Bronchial epithelial cell (primary cell): Measurements from ENCODE around the gene MLXIP. TPM values are rescaled to one million over a fixed set of nuclear protein-coding genes. Genes with fewer than 3 reads are reported as not detected.
A peak's percentile ranks its signal among the peaks of the same experiment; 100 is the strongest.

ENCODE experiments used
- DNase-seq: peaks from one replicate; pipeline ENCODE4 v3.0.0-alpha.2; 2010; ENCODE audit warnings: low read depth
- FAIRE-seq: peaks from 2 replicates; lab custom pipeline; 2011; peaks lifted over from hg19 to GRCh38; lab: Jason Lieb, UNC
- H3K27me3 ChIP-seq: 2 replicates; pipeline ENCODE4 v1.5.1; 2011; ENCODE audit warnings: low read length; ENCODE audit not compliant: control insufficient read depth, insufficient read depth
- H3K36me3 ChIP-seq: 2 replicates; pipeline ENCODE4 v1.5.1; 2011; ENCODE audit warnings: low read length; ENCODE audit not compliant: control insufficient read depth, insufficient read depth
- H3K4me3 ChIP-seq: 2 replicates; pipeline ENCODE4 v1.5.1; 2011; ENCODE audit warnings: mild to moderate bottlenecking, low read depth, low read length, control low read depth
- total RNA-seq: library from RNA; depleted of rRNA; stranded (reverse); fragments of >200 nt; gene quantifications from 2 replicates; pipeline ENCODE4 v1.2.1, GENCODE V29; 2014
- TF ChIP-seq, protein P1 (sequence below): IDR thresholded peaks from 2 replicates; pipeline ENCODE4 v1.5.1; 2011; ENCODE audit warnings: mild to moderate bottlenecking, moderate library complexity, low read length, control low read depth, inconsistent platforms; ENCODE audit not compliant: insufficient read depth, severe bottlenecking

MLXIP gene
- total RNA-seq, 1 donor from 2014 or later = 9.2 TPM

DNA sequence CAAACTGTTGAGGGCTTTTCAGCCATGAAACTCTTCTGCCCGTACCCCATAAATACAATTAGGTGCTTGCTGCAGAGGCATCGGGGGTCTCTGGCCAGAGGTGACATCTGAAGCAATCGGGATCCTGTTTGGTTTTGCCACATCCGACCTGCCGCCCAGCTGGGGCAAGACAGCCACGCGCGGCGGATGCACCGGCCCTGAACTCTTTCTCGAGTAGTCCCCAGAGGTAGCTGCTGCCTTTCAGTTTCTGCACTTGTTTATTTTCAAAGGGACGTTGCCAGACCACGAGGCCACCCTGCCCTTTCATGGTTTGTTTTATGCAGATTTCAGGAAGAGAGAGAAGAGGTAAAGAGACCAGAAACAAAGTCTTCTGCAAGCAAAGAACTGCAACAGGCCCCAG is 10.6 kb upstream of the MLXIP start:
- Histone ChIP-seq H3K36me3 (no peaks in the 10 kb centered on the region), H3K27me3 (no peaks in the 10 kb centered on the region), H3K4me3 (no peak overlapping the region)
- DNase-seq (no peak), FAIRE-seq (no peak)
- TF ChIP-seq, protein P1, sequence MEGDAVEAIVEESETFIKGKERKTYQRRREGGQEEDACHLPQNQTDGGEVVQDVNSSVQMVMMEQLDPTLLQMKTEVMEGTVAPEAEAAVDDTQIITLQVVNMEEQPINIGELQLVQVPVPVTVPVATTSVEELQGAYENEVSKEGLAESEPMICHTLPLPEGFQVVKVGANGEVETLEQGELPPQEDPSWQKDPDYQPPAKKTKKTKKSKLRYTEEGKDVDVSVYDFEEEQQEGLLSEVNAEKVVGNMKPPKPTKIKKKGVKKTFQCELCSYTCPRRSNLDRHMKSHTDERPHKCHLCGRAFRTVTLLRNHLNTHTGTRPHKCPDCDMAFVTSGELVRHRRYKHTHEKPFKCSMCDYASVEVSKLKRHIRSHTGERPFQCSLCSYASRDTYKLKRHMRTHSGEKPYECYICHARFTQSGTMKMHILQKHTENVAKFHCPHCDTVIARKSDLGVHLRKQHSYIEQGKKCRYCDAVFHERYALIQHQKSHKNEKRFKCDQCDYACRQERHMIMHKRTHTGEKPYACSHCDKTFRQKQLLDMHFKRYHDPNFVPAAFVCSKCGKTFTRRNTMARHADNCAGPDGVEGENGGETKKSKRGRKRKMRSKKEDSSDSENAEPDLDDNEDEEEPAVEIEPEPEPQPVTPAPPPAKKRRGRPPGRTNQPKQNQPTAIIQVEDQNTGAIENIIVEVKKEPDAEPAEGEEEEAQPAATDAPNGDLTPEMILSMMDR = no peak

DNA sequence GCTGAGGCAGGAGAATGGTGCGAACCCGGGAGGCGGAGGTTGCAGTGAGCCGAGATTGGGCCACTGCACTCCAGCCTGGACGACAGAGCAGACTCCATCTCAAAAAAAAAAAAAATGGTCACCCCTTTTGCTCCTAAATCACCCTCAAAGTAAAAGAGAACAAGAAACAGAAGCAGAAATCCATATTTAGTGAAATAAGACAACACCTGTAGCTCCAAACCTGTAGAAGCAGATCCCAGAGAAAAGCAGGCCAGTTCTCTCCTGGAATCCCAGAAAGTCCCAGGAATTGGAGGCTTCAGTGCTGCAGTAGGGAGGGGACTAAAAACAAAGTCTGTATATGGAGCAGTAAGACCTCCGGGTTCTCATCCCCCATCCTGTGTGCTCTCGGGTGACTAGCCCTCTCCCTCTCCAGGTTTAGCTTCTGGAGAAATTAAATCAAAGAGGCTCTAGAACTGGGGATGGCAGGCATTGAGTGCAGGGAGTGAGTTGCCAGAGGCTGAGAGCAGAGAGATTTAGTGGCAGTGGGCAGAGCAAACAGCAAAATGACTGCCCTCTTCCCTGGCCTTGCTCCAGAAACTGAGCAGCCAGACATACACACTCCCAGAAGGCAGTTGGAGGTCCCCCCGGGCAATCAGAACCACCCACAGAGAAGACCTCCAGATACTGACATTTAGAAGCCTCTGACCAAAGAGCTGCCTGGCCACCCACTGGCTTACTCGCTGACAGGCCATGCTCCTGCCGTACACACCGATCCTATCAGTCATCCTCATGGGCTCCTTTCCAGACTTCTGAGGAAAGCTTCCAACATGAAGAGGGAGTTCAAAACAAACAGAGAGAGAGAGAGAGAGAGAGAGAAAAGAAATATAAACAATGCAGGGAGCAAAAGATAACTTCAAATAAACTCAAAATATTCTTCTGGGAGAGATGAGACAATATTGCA is 6.3 kb upstream of the MLXIP start:
- FAIRE-seq (no peak), DNase-seq (peak; percentile 84)
- TF ChIP-seq, protein P1 = no peak
- no peak overlapping the region for H3K4me3 ChIP-seq
- H3K36me3 ChIP-seq = no peaks in the 10 kb centered on the region
- H3K27me3 ChIP-seq = no peaks in the 10 kb centered on the region

DNA sequence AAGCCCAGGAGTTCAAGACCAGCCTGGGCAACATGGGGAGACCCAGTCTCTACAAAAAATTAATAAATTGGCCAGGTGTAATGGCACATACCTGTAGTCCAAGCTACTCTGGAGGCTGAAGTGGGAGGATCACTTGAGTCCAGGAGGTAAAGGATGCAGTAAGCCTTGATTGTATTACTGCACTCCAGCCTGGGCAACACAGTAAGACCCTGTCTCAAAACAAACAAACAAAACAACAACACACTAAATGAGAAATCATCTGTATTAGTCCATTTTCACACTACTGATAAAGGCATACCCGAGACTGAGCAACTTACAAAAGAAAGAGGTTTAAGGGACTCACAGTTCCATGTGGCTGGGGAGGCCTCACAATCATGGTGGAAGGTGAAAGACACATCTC is 4.7 kb upstream of the MLXIP start:
- Histone ChIP-seq H3K36me3 (no peaks in the 10 kb centered on the region), H3K27me3 (no peaks in the 10 kb centered on the region), H3K4me3 (no peak overlapping the region)
- no peak for FAIRE-seq
- no peak for DNase-seq
- TF ChIP-seq, protein P1 = no peak

DNA sequence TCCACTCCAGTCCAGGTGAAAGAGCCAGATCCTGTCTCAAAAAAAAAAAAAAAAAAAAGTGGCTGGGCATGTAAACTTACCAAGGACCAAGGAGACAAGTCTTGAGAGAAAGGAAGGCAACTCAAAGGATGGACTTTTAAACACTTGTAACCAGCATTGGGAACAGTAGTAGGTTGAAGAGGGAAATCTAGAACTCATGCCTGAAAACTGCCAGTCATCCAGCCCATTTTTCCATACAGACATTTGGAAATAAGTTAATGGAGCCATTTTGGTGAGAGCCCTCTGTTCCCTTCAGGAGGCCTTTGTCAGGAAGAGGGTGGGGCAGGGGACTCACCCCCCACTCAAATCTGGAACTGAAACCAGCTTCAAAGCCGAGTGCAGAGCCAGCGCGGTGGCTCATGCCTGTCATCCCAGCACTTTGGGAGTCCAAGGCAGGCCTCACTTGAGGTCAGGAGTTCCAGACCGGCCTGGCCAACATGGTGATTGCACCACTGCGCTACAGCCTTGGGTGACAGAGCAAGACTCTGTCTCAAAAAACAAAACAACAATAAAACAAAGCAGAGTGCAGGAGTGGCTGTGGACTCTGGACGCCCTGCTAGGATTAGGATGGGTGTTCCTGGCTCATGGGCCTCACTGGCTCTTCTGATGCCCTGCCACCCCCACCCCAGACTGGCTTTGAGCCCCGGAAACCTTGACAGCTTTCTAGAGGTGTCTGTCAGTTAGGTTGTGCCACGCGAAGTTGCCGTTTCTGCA is 1.6 kb upstream of the MLXIP start:
- H3K4me3 ChIP-seq = no peak overlapping the region
- FAIRE-seq = no peak
- H3K36me3 ChIP-seq = no peaks in the 10 kb centered on the region
- TF ChIP-seq, protein P1 = no peak
- no peak for DNase-seq
- H3K27me3 ChIP-seq = no peaks in the 10 kb centered on the region

DNA sequence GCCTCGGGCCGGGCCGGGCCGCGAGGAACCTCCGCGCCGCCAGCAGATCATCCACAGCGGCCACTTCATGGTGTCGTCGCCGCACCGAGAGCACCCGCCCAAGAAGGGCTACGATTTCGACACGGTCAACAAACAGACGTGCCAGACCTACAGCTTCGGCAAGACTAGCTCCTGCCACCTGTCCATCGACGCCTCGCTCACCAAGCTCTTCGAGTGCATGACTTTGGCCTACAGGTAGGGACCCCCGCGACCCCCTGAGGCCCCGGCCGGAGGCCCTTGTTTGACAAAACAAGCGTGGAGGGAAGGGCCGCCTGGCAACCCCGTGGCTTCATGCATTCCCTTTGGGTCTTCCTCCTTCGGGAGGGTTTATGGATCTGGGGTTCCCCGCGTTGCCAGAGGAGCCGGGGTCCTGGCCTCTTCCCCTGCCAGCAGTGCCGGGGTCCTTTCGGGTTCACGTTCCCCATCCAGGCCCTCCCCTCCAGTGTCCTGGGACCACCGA is 526 bp downstream of the MLXIP start:
- Histone ChIP-seq H3K4me3 (peak overlapping the region; percentile 56), H3K27me3 (no peaks in the 10 kb centered on the region), H3K36me3 (peaks cover 2% of the 10 kb centered on the region)
- FAIRE-seq (no peak), DNase-seq (no peak)
- TF ChIP-seq, protein P1 = no peak
